GM19463 (cell line): ENCODE measurements around the gene ZBTB43.
"Not testable (repeated sequence)": the region's sequence is repeated elsewhere in the genome, so short reads cannot be mapped to it uniquely, and the experiment has no call there.

Experiments used
- ATAC-seq: cut with Tn5 transposase; IDR thresholded peaks from one replicate; pipeline ENCODE4 v1.9.1; 2021; ENCODE audit warnings: mild to moderate bottlenecking, moderate library complexity; ENCODE audit not compliant: unreplicated experiment

The ZBTB43 gene

DNA sequence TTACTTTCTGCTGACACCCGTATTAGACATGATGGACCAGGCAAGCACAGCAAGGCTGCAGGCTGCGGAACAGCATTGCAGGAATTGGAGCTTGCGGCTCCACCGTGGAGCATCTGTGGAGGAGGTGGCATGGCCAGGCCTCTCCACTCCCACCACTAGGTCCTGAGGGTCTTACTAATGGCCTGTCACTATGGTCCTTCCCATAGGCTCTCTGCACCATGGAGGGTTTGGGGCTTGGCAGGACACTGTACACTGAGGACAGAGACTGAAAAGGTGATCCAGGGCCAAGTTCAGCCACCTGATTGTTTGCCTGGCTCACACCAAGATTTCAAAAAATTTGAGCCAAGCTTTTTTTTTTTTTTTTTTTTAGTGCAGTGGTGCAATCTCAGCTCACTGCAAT, 14.3 kb upstream of the ZBTB43 start:
- ATAC-seq: no peak

DNA sequence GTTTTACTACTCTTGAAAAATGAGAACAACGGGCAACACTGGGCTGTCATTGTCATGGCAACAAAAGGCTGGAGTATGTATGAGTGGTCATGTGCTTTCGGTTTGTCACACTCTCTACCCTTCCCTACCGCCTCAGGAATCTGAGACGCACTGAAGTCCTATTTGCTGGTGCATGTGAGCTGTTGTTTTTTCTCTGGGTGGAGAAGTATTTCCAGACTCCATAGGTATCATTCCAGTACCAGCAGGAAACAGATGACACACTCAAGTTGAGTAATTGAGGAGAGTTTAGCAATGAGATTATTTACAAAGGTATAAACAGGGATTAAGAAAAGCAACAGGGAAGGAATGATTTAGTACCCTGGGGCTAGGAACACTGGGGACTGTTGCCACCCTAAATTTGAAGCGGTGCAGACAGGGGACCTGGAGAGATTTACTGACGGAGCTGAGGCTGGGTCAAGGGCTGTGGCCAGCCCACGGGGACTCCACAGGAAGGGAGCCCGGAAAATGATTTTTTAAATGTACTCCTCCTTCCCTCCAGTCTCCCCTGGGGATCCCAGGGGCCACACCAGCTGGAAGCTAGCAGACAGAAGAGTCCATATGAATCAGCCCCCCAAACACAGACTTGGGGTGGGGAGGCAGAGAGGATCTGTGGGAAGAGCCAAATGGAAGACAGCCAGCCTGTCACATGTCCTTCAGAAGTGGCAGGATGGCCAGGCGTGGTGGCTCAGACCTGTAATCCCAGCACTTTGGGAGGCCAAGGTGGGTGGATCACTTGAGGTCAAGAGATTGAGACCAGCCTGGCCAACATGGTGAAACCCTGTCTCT, 13.2 kb upstream of the ZBTB43 start:
- no peak for ATAC-seq

DNA sequence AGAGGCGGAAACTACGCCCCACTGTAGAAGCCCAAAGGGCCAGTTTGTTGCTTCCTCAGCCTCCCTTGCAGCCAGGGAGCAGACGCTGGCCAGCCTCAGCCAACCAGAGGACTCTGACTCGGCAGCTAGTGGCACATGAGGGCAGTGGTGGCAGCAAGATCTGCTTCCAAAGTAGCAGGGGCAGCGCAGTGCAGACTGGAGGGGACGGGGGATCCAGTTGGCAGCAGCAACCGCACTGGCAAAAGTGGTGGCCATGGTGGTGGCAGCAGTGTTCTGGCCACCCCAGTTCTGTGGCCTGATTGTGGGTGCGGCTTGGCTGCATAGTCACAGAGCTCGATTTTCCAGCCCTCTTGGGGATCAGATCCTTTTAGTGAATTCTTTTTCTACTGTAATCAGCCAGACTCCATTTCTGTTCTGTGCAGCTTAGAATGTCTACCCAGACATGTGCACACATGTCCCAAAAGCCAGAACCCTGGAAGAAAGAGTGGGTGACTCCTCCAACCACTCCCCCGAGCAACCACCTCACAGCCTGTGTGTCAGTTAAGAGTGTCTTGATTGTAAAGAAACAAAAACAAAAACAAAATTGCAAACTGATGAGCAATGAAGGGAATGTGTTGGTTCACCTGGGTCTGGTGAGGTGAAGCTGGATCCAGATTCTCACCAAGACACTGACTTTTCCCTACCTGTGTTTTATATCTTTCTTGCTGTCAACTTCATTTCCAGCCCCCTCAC, 11.0 kb upstream of the ZBTB43 start:
- ATAC-seq: no peak

- ATAC-seq: no peak
These were observed 10.4 kb upstream of the ZBTB43 start for GRCh38 chr9:126794441-126794840.

GRCh38 chr9:126796758-126797157, 8.1 kb upstream of the ZBTB43 start:
- ATAC-seq: no peak

DNA sequence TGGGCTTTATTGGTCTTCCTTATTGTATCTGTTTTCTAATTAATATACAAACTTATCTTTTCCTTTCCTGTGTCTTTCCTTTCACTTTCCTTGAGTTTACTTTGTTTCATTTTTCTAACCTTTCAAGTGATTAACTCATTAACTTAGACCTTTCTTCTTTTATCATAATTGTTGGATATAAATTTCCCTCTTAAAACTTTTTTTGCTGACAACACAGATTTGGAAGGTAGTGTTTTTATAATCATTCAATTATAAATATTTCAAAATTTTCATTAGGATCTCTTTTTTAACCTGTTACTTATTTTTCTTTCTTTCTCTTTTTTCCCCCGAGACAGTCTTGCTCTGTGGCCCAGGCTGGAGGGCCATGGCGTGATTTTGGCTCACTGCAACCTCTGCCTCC, 6.9 kb upstream of the ZBTB43 start:
- no peak for ATAC-seq

DNA sequence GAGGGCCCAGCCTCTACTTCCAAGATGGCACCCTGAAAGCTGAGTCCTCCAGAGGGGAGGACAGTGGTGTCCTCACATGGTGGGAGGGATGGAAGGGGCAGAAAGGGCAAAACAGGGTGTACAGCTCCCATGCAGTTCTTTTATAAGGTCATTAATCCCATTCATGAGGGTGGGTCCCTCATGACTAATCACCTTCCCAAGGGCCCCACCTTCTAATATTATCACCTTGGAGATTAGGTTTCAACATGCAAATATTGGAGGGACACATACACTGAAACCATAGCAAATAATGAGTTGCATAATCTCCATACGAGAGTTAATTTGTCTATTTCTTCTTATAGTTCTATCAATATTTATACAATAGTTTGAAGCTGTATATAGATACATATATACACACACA, 5.8 kb upstream of the ZBTB43 start:
- no peak for ATAC-seq

GRCh38 chr9:126802318-126803059, 2.4 kb upstream of the ZBTB43 start:
- no peak for ATAC-seq

DNA sequence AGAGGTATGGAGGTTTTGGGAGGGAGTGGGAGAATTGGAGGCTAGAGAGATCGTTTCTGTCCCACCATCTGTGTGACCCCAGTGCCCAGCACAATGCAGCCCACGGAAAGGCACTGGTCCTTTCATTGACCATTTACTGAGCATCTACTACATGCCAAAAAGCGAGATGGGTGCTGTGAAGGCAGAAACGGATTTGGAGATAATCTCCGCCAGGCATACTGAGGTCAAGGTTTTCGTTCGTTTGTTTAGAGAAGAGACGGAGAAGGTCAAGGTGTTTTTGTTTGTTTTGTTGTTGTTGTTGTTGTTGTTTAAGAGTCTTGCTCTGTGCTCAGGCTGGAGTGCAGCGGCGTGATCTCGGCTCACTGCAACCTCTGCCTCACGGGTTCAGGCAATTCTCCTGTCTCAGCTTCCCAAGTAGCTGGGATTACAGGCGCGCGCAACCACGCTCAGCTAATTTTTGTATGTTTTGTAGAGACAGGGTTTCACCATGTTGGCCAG, 593 bp upstream of the ZBTB43 start:
- no peak for ATAC-seq

DNA sequence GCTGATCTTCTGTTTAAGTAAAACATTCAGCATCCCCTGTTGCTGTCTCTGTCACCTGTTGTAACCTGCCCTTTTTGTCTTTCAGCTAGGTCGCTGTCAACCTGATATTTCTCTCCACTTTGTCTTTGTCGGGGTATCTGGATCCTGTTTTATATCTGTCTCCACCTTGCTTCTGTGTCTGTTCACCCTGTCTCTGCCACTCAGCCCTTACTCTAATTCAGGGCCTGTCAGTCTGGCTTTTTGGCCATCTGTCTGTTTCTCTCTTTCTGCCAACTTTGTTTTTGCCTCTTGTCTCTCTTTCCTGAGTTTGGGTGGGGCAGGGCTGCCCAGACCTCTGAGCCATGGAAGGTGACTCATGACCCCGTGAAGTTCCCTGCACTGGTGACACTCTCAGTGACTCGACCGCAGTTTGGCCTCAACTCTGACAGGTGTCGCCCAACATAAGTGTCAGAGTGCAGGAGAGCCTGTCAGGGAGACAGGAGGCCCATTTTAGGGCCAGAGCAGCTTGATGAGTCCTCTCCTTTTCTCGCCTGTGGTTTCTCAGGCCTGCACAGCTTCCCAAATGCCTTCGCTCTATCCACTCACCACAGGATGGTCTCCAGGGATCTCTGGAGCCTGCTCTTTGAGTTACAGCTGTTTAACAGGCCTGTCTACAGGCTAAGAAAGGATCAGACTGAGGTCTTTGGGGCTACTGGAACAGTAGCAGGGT, 868 bp downstream of the ZBTB43 start:
- ATAC-seq: peak; percentile 77

GRCh38 chr9:126806336-126806735, 1.5 kb downstream of the ZBTB43 start:
- ATAC-seq: no peak

DNA sequence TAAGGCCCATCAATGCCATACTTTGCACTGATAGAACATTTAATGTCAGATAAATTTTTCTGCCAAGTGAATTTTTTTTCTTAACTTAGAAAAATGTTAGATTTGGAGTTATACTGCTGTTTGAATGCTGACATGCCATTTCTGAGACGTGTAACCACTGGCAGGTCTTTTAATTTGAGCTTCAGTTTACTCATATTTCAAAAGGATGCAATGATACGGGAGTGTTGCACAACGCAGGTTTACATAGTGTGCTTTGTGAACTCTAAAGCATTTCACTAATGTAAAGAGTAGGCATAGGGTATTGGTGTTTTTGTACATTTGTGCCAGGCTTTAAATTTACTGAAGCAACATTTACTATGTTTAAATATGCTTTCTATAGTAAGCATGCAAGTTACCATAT, 4.2 kb downstream of the ZBTB43 start:
- ATAC-seq: no peak

DNA sequence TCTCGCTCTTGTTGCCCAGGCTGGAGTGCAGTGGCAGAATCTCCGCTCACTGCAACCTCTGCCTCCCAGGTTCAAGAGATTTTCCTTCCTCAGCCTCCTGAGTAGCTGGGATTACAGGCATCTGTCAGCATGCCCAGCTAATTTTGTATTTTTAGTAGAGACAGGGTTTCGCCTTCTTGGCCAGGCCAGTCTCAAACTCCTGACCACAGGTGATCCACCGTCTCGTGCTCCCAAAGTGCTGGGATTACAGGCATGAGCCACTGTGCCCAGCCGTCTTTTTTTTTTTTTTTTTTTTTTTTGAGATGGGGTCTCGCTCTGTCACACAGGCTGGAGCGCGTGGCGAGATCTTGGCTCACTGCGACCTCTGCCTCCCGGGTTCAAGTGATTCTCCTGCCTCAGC, 5.4 kb downstream of the ZBTB43 start:
- ATAC-seq: not testable (repeated sequence)

- ATAC-seq: no peak
These were observed 8.2 kb downstream of the ZBTB43 start for GRCh38 chr9:126813072-126813471.

- ATAC-seq: no peak
These were observed 9.3 kb downstream of the ZBTB43 start for GRCh38 chr9:126814091-126814490.

DNA sequence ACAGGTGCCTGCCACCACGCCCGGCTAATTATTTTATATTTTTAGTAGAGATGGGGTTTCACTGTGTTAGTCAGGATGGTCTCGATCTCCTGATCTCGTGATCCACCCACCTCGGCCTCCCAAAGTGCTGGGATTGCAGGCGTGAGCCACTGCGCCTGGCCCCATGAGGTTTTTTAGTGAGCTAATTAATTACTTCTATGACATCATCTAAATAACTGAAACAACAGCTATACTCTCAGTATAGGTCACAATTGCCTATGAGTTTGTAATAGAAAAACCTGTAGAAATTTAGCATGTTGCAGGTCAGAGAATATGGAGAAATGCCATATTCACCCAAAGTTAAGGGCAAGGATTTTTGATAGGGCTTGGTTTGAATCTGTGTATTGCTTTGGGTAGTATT, 12.8 kb downstream of the ZBTB43 start:
- not testable (repeated sequence) for ATAC-seq

DNA sequence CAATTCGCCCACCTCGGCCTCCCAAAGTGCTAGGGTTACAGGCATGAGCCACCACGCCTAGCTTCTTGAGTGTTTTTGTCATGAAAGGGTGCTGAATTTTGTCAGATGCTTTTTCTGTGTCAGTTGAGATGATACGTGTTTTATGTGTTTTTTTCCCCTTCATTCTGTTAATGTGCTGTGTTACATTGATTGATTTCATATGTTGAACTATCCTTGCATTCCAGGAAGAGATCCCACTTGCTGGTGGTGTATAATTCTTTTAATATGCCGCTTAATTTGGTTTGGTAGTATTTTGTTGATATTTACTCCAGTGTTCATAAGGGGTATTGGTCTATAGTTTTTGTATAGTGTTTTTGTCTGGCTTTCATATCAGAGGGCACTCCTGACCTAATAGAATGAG, 13.6 kb downstream of the ZBTB43 start:
- ATAC-seq: no peak

- no peak for ATAC-seq
These were observed 14.6 kb downstream of the ZBTB43 start for GRCh38 chr9:126819482-126819881.

GRCh38 chr9:126822278-126822677, 17.4 kb downstream of the ZBTB43 start:
- no peak for ATAC-seq

- no peak for ATAC-seq
These were observed 18.0 kb downstream of the ZBTB43 start for GRCh38 chr9:126822873-126823272.

GRCh38 chr9:126824052-126824451, 19.2 kb downstream of the ZBTB43 start:
- not testable (repeated sequence) for ATAC-seq
